ENCODE measurements around the gene SEMA3E.

DNA sequence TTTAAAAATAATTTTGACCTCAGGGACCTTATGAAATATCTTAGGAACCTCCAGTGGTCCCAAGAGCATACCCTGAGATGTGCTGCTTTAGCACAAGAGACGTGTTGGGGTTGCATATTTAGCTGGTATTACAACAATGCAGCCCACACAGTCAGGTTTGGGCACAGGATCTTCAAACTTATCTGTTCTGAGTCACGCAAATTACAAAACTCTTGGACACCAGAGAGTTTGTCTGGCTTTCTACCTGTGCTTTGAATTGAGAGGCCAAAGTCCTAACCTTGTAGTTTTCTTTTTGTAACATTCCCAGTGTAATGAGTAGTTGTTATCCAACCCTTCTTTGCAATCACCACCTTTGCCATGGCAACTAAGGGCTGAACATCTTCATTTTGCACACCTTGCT lies 322.7 kb downstream of the SEMA3E start:
- no peak for TF ChIP-seq CTCF (IDR thresholded peaks at IDR 0.05)
- TF ChIP-seq POLR2AphosphoS5 (IDR thresholded peaks at IDR 0.05): no peak
- TF ChIP-seq POLR2A (IDR thresholded peaks at IDR 0.05): no peak
- TF ChIP-seq EP300 (IDR thresholded peaks at IDR 0.05): no peak
